Measurements from ENCODE around the gene KIAA1217.

GRCh38 chr10:24313283-24313682 is 104.3 kb downstream of the KIAA1217 start:
- no peak for TF ChIP-seq CTCF (conservative IDR thresholded peaks at IDR 0.05; ENCODE audit: low read length)
- TF ChIP-seq EZH2phosphoT487 (IDR thresholded peaks at IDR 0.05; ENCODE audit: borderline replicate concordance) = no peak
